Activated T-cell treated with anti-CD3 and anti-CD28 coated beads, Interleukin-2, amount 50 U/mL, for 72 hours (primary cell): ENCODE data around the gene PRDM16. TPM values are rescaled to one million over a fixed set of nuclear protein-coding genes. Genes with fewer than 3 reads are reported as not detected.

Experiments used
- ATAC-seq, 2 donors: fragments of 150-1000 bp; cut with Tn5 transposase; replicated peaks in 1 of 2; 2 replicates each; pipeline ENCODE4 v1.10.0; 2021; ENCODE audit warnings: moderate library complexity in 2 of 2, mild to moderate bottlenecking in 1 of 2
- DNase-seq, 2 donors: peaks; one replicate each; pipeline ENCODE4 v3.0.0; 2021 to 2022; ENCODE audit warnings: mixed read lengths in 1 of 2
- H3K27ac Mint-ChIP-seq: one replicate; pipeline ENCODE4 v1.8.0; 2022; ENCODE audit warnings: mild to moderate bottlenecking, moderate library complexity, mixed read lengths
- H3K27me3 Mint-ChIP-seq: one replicate; pipeline ENCODE4 v1.8.0; 2022; ENCODE audit warnings: low read depth, mixed read lengths
- H3K36me3 Mint-ChIP-seq, 2 donors: one replicate each; pipeline ENCODE4 v1.8.0; 2022; ENCODE audit warnings: mixed read lengths in 2 of 2, mild to moderate bottlenecking in 1 of 2; ENCODE audit not compliant: insufficient read depth in 2 of 2
- H3K4me1 Mint-ChIP-seq: one replicate; pipeline ENCODE4 v1.8.0; 2022; ENCODE audit warnings: low read depth, mixed read lengths
- H3K4me3 Mint-ChIP-seq, 2 donors: one replicate each; pipeline ENCODE4 v1.8.0; 2022; ENCODE audit warnings: mild to moderate bottlenecking in 2 of 2, mixed read lengths in 2 of 2, moderate library complexity in 2 of 2
- H3K9me3 Mint-ChIP-seq, 2 donors: one replicate each; pipeline ENCODE4 v1.8.0; 2022; ENCODE audit warnings: mixed read lengths in 2 of 2
- total RNA-seq, 2 donors: library from RNA; stranded (reverse); gene quantifications; one replicate each; pipeline ENCODE4 v1.2.3, GENCODE V29; 2022

The PRDM16 gene
- total RNA-seq, 2 donors from 2014 or later, result 0.77 to 1.7 TPM

GRCh38 chr1:3307359-3307758 lies 238.4 kb downstream of the PRDM16 start:
- H3K27me3 Mint-ChIP-seq, result peaks cover 21% of the 10 kb centered on the region
- DNase-seq, result no peak
- H3K27ac Mint-ChIP-seq, result no peak overlapping the region

GRCh38 chr1:3308053-3308452 lies 239.1 kb downstream of the PRDM16 start:
- H3K4me3 Mint-ChIP-seq, result no peak overlapping the region
- peaks cover 21% of the 10 kb centered on the region for H3K27me3 Mint-ChIP-seq
- peaks cover 5% of the 10 kb centered on the region for H3K4me1 Mint-ChIP-seq
- no peaks in the 10 kb centered on the region for H3K36me3 Mint-ChIP-seq
- no peaks in the 10 kb centered on the region for H3K9me3 Mint-ChIP-seq
- ATAC-seq, result no peak
- no peak for DNase-seq
- H3K27ac Mint-ChIP-seq, result no peak overlapping the region

More at GRCh38 chr1:3307359-3307758, 238.4 kb downstream of the PRDM16 start:
- Mint-ChIP-seq H3K4me1 (no peaks in the 10 kb centered on the region), H3K9me3 (no peaks in the 10 kb centered on the region), H3K36me3 (no peaks in the 10 kb centered on the region), H3K4me3 (no peak overlapping the region)
- no peak for ATAC-seq

- peaks cover 10% of the 10 kb centered on the region for H3K4me1 Mint-ChIP-seq
- H3K27ac Mint-ChIP-seq, result no peak overlapping the region
- no peaks in the 10 kb centered on the region for H3K9me3 Mint-ChIP-seq
- no peaks in the 10 kb centered on the region for H3K36me3 Mint-ChIP-seq
- peaks cover 26% of the 10 kb centered on the region for H3K27me3 Mint-ChIP-seq
- ATAC-seq (no peak), DNase-seq (no peak)
- H3K4me3 Mint-ChIP-seq, result no peak overlapping the region
These were observed 241.9 kb downstream of the PRDM16 start for GRCh38 chr1:3310718-3311400.

DNA sequence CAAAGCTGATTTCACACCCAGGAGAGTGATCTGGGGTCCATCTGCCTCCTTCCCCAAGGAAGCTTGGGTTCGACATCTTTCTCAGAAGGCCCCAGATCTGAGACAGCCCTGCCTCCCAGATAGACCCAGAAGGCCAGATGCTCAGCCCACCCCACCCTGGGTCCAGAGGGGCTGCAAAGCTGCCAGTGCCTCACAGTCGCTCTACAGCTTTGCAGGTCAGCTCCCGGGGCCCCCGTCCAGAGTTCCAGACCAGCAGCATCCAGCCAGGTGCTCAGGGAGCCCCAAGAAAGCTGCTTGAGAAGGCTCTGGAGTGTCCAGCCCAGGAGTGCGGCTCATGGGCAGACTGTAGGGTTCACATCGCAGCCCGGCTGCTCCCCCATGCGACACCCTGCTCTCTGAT lies 242.7 kb downstream of the PRDM16 start:
- H3K36me3 Mint-ChIP-seq, result peaks cover 0 to 4% of the 10 kb centered on the region in 2 donors
- H3K27me3 Mint-ChIP-seq, result peaks cover 19% of the 10 kb centered on the region
- no peak for DNase-seq
- ATAC-seq, result no peak
- H3K27ac Mint-ChIP-seq, result no peak overlapping the region
- H3K4me3 Mint-ChIP-seq, result no peak overlapping the region
- peaks cover 10% of the 10 kb centered on the region for H3K4me1 Mint-ChIP-seq
- H3K9me3 Mint-ChIP-seq, result peaks cover 0 to 5% of the 10 kb centered on the region in 2 donors

- Mint-ChIP-seq H3K36me3 (peaks cover 0 to 5% of the 10 kb centered on the region in 2 donors), H3K9me3 (peaks cover 0 to 7% of the 10 kb centered on the region in 2 donors), H3K27ac (no peak overlapping the region), H3K27me3 (peaks cover 13% of the 10 kb centered on the region), H3K4me1 (peaks cover 10% of the 10 kb centered on the region), H3K4me3 (no peak overlapping the region)
- ATAC-seq (no peak), DNase-seq (no peak)
These were observed 243.4 kb downstream of the PRDM16 start for GRCh38 chr1:3312310-3312897.

DNA sequence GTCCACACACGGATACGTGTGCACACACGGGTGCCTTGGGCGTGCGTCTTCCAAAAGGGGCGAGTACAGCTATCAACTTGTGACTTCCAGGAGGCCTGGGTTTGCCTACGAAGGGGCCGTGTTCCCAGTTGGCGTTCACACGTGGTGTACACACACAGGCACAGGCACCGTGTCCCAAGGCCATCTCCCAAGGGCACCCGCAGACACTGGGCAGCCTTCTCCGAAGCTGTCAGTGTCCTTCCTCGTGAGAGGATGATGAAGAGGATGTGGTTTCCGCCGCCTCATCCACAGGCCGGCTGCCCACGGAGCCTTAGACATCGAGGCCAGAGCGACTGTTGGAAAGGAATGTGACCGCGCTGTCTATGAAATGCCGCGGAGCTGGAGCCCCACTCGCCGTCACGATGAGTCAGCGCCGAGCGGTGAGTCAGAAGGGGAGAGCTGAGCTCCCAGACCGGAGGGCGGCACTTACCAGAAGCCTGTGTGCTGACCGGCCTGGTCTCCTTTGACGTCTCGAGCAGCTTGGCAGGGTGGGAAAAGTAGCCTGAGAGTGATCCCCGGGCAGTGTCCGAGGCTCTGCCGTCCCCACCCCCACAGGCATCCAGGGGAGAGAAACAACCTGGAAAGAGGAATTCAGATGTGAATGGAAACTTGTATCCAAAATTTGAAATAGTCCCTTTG lies 244.0 kb downstream of the PRDM16 start:
- Mint-ChIP-seq H3K36me3 (peaks cover 0 to 5% of the 10 kb centered on the region in 2 donors), H3K9me3 (peaks cover 0 to 7% of the 10 kb centered on the region in 2 donors), H3K4me1 (peaks cover 10% of the 10 kb centered on the region), H3K27me3 (peaks cover 13% of the 10 kb centered on the region), H3K27ac (no peak overlapping the region), H3K4me3 (peak overlapping the region; percentile 24 to 40)
- DNase-seq (peak; percentile 77 to 81), ATAC-seq (peak; percentile 85)

- peaks cover 1 to 7% of the 10 kb centered on the region in 2 donors for H3K9me3 Mint-ChIP-seq
- ATAC-seq (no peak), DNase-seq (no peak)
- peaks cover 3 to 5% of the 10 kb centered on the region in 2 donors for H3K36me3 Mint-ChIP-seq
- peaks cover 13% of the 10 kb centered on the region for H3K27me3 Mint-ChIP-seq
- peaks cover 10% of the 10 kb centered on the region for H3K4me1 Mint-ChIP-seq
- H3K27ac Mint-ChIP-seq, result no peak overlapping the region
- no peak overlapping the region for H3K4me3 Mint-ChIP-seq
These were observed 244.6 kb downstream of the PRDM16 start for GRCh38 chr1:3313576-3313950.

- ATAC-seq, result no peak
- Mint-ChIP-seq H3K4me3 (no peak overlapping the region), H3K27ac (no peak overlapping the region), H3K4me1 (peaks cover 10% of the 10 kb centered on the region), H3K36me3 (peaks cover 3 to 5% of the 10 kb centered on the region in 2 donors), H3K27me3 (peaks cover 13% of the 10 kb centered on the region), H3K9me3 (peaks cover 1 to 7% of the 10 kb centered on the region in 2 donors)
- DNase-seq, result no peak
These were observed 245.7 kb downstream of the PRDM16 start for GRCh38 chr1:3314491-3315381.

GRCh38 chr1:3315399-3316339 lies 246.7 kb downstream of the PRDM16 start:
- ATAC-seq, result no peak
- H3K36me3 Mint-ChIP-seq, result peaks cover 3 to 5% of the 10 kb centered on the region in 2 donors
- H3K27me3 Mint-ChIP-seq, result peaks cover 9% of the 10 kb centered on the region
- peaks cover 10% of the 10 kb centered on the region for H3K4me1 Mint-ChIP-seq
- no peak for DNase-seq
- H3K4me3 Mint-ChIP-seq, result no peak overlapping the region
- H3K9me3 Mint-ChIP-seq, result peaks cover 1 to 7% of the 10 kb centered on the region in 2 donors
- H3K27ac Mint-ChIP-seq, result peak overlapping the region; percentile 15

- Mint-ChIP-seq H3K9me3 (peaks cover 1 to 7% of the 10 kb centered on the region in 2 donors), H3K4me1 (peaks cover 10% of the 10 kb centered on the region), H3K4me3 (no peak overlapping the region), H3K36me3 (peaks cover 3 to 5% of the 10 kb centered on the region in 2 donors), H3K27me3 (peaks cover 6% of the 10 kb centered on the region), H3K27ac (peak overlapping the region; percentile 79)
- DNase-seq (no peak), ATAC-seq (peak; percentile 77 to 82)
These were observed 247.4 kb downstream of the PRDM16 start for GRCh38 chr1:3316340-3316943.

- H3K4me1 Mint-ChIP-seq, result peaks cover 10% of the 10 kb centered on the region
- H3K27ac Mint-ChIP-seq, result no peak overlapping the region
- peaks cover 1 to 7% of the 10 kb centered on the region in 2 donors for H3K9me3 Mint-ChIP-seq
- H3K27me3 Mint-ChIP-seq, result peaks cover 6% of the 10 kb centered on the region
- no peak overlapping the region for H3K4me3 Mint-ChIP-seq
- peaks cover 3 to 5% of the 10 kb centered on the region in 2 donors for H3K36me3 Mint-ChIP-seq
- DNase-seq, result no peak
- ATAC-seq, result no peak
These were observed 248.5 kb downstream of the PRDM16 start for GRCh38 chr1:3317456-3317855.
